HG02840 (cell line): ENCODE data around the gene PTGS1.

Experiments used
- ATAC-seq: cut with Tn5 transposase; IDR thresholded peaks from one replicate; pipeline ENCODE4 v1.9.1; 2021; ENCODE audit warnings: mild to moderate bottlenecking, moderate library complexity, moderate number of reproducible peaks; ENCODE audit not compliant: unreplicated experiment, low FRiP score

Gene PTGS1

DNA sequence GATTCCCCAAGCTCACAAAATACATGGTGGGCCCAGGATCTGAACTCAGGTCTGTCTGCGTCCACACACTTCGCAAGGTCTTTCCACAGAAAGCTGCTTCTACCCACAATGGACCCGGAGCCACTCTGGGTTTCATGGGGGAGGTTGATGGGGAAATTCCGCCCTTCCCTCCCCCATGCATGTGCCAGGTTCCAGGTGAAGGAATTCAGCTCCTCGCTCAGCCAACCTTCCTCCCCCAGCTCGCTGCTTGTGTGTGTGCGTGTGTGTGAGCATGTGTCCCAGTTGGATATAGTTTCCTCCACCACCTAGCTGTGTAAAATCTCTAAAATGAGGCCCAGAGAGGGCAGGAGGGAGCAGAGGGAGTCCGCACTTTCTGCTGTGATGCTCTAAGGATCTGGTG, 1.0 kb downstream of the PTGS1 start:
- ATAC-seq = no peak

GRCh38 chr9:122372856-122373845, 2.3 kb downstream of the PTGS1 start:
- no peak for ATAC-seq

DNA sequence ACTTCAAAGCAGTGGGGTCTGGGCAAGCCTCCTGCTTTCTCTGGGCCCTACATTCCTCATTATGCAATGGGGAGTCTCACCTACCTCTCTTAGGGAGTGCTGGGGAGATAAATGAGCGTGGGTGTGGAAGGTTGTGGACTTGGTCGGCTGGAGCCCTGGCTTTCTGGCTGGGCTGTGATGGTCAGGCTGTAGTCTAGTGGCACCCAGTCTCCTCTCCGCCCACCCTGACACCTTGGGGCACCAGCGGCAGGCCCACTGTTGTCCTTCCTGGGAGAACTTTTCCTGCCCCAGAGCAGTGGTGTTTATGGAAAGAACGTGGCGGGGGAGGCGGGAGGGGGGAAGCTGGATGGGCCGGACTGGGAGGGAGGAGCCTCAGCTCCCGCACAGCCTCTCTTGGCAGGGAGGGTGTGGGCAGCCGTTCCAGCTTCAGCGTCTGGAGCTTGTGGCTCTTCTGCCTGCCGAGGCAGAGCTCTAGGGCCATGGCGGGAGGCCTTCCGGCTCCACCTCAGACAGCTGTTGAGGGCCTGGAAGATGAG, 4.1 kb downstream of the PTGS1 start:
- no peak for ATAC-seq

DNA sequence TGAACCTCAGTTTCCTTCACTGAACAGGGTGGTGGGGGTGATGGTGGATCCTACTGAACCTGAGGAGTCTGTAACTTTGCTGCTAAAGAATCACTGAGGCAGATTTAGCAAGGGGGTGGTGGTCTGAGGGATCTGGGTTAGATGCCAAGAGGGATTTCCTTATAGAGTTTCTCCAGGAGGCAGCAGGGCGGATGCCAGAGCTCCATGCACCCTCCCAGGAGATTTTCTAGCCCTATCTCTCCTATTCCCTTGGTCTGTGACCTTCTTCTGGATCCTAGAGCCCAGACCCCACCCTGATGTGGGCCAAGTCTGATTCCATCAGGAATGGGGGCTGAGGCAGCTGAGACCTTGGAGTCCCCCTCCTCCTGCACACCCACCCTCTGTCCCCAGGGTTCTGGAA, 6.0 kb downstream of the PTGS1 start:
- no peak for ATAC-seq

GRCh38 chr9:122377241-122378164, 6.7 kb downstream of the PTGS1 start:
- ATAC-seq = no peak

DNA sequence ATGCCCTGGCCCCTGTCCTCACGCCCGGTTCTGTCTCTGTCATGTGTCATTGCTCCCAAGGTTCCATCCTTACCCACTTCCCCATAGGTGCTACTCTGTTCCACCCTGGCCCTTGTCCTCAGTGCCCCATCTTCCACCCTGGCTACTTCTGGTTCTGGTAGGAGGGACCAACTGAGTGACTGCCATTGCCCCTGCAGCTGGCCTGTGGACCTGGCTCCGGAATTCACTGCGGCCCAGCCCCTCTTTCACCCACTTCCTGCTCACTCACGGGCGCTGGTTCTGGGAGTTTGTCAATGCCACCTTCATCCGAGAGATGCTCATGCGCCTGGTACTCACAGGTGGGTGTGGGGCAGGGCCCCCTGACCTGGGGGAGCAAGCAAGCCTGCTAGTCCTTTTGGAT, 7.4 kb downstream of the PTGS1 start:
- no peak for ATAC-seq

- ATAC-seq = no peak
Observed at GRCh38 chr9:122379340-122379739, 8.5 kb downstream of the PTGS1 start.

- no peak for ATAC-seq
Observed at GRCh38 chr9:122380293-122380692, 9.5 kb downstream of the PTGS1 start.

DNA sequence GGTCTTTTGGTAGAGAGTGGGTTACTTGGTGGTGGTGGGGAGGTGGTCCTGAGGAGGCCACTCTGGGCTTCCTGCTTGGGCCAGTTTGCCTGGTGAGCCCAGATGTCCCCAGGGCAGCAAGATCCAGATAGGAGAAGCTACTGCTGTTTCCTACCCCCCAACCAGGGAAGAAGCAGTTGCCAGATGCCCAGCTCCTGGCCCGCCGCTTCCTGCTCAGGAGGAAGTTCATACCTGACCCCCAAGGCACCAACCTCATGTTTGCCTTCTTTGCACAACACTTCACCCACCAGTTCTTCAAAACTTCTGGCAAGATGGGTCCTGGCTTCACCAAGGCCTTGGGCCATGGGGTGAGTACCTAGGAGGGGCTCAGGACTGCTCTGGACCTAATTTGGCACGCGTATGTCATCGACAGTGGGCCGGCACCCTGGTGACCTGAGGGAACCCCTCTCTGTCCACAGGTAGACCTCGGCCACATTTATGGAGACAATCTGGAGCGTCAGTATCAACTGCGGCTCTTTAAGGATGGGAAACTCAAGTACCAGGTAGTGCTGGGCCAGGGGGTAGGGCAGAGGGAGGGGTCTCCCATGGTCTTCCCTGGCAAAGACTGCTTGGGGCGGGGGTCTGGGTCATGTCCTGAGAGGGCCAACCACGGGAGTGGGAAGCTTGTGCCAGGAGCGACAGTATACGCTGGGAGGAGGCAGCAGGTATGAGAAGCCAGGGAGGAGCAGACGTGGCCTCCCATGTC, 10.6 kb downstream of the PTGS1 start:
- ATAC-seq = no peak

DNA sequence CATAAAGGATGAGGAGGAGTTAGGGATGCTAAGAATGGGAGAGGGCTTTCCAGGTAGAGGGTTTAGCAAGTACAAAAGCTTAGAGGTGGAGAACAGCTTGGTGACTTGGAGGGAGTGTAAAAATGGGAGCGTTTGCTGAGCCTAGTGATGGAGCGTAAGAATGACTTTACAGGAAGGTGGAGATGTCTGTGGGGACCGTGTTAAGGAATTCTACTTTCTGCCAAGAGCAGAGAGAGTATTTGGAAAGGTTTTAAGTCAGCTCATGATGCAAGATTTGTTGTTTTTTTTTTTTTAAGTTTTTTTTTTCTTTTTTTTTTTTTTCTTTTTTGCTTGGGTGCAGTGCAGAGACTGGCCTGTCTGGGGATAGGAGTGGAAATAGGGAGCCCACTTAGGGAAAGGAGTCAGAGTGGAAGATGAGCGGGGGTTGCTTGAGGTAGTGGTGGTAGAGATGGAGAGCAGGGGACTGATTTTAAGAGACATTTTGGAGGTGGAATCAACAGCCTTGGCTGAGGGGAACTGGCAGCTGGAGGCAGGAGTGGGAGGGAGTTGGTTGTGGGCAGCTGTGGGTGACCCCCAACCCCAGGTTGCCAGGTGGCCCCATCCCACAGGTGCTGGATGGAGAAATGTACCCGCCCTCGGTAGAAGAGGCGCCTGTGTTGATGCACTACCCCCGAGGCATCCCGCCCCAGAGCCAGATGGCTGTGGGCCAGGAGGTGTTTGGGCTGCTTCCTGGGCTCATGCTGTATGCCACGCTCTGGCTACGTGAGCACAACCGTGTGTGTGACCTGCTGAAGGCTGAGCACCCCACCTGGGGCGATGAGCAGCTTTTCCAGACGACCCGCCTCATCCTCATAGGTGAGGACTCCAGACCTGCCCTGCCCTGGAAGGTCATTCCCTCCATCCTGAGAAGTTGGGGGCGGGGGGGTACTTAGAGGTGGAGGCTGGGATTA, 12.4 kb downstream of the PTGS1 start:
- ATAC-seq = no peak

GRCh38 chr9:122383992-122384461, 13.2 kb downstream of the PTGS1 start:
- ATAC-seq = no peak

- ATAC-seq = no peak
Observed at GRCh38 chr9:122386311-122386872, 15.6 kb downstream of the PTGS1 start.

DNA sequence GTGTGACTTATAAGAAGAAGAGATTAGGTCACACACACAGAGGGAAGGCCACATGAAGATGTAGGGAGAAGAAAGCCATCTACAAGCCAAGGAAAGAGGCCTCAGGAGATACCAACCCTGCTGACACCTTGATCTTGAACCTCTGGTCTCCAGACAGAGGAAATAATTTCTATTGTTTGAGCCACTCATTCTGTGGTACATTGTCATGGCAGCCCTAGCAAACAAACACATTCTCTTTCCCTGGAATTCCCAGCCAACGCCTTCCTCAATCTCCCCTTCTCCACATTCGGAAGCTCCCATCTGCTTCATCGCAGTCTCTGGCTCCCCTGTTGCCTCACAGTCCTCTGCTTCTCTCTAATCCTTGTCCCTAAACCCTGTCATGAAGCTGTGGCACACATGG, 16.7 kb downstream of the PTGS1 start:
- no peak for ATAC-seq

DNA sequence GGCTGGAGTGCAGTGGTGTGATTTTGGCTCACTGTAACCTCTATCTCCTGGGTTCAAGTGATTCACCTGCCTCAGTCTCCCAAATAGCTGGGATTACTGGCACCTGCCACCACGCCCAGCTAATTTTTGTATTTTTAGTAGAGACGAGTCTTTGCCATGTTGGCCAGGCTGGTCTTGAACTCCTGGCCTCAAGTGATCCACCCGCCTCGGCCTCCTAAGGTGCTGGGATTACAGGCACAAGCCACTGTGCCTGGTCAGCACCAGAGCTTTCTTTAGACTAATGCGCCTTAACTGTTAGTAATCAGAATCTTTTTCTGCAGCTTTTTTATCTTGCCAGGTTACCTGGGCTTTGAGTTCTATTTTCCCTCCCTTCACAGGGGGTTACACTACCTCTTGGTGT, 18.4 kb downstream of the PTGS1 start:
- ATAC-seq = no peak

GRCh38 chr9:122389799-122390481, 19.1 kb downstream of the PTGS1 start:
- no peak for ATAC-seq

- no peak for ATAC-seq
Observed at GRCh38 chr9:122392284-122392683, 21.5 kb downstream of the PTGS1 start.

GRCh38 chr9:122392714-122393113, 21.9 kb downstream of the PTGS1 start:
- no peak for ATAC-seq
